Activated CD8-positive, alpha-beta memory T cell treated with anti-CD3 and anti-CD28 coated beads, Interleukin-2, amount 50 U/mL, for 48 hours (primary cell): ENCODE results near the gene ODAD2.
A peak's percentile ranks its signal among the peaks of the same experiment; 100 is the strongest.
"Not testable (repeated sequence)": the region's sequence is repeated elsewhere in the genome, so short reads cannot be mapped to it uniquely, and the experiment has no call there.

Source experiments
- DNase-seq: peaks from one replicate; pipeline ENCODE4 v3.0.0-alpha.2; 2020

ODAD2 gene, protein sequence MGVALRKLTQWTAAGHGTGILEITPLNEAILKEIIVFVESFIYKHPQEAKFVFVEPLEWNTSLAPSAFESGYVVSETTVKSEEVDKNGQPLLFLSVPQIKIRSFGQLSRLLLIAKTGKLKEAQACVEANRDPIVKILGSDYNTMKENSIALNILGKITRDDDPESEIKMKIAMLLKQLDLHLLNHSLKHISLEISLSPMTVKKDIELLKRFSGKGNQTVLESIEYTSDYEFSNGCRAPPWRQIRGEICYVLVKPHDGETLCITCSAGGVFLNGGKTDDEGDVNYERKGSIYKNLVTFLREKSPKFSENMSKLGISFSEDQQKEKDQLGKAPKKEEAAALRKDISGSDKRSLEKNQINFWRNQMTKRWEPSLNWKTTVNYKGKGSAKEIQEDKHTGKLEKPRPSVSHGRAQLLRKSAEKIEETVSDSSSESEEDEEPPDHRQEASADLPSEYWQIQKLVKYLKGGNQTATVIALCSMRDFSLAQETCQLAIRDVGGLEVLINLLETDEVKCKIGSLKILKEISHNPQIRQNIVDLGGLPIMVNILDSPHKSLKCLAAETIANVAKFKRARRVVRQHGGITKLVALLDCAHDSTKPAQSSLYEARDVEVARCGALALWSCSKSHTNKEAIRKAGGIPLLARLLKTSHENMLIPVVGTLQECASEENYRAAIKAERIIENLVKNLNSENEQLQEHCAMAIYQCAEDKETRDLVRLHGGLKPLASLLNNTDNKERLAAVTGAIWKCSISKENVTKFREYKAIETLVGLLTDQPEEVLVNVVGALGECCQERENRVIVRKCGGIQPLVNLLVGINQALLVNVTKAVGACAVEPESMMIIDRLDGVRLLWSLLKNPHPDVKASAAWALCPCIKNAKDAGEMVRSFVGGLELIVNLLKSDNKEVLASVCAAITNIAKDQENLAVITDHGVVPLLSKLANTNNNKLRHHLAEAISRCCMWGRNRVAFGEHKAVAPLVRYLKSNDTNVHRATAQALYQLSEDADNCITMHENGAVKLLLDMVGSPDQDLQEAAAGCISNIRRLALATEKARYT

DNA sequence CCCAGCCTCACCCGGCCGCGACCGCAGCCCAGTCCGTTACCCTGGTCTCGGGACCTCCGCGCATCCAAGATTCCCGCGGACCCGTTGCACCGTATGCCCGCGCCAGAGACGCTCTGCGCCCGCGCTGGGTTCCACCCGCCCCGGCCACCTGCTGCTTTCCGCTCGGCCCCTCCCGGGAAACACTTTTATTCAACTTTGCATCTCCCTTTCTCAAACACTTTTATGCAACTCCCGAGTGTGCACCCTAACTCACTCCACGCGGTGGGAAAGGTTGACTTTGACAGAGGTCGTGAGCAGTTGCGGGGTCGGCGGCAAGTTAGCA is at the start of gene ODAD2:
TSS of gene ODAD2 (minus strand) at position 126 of the 322 bp plus-strand sequence. CDS start 3,937 bp downstream, outside the sequence.
- DNase-seq: peak; percentile 69

DNA sequence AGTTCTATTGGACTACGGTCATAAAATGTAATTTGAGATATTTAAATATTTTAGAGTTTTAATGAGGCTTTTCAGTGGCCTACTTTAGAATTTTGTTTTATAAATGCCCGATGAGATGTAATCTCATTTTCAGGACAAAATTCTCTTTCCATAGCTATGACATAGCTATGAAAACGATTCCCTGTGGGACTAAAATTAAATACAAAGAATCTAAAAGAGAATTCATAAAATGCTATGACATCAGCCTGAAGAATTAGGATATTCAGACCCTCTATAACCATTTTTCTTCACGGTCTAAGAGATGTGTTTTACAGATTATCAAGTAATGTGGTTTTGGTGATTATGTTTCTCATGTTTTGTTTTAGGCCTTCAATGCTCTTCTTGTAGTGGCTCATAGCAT is 48.2 kb upstream of the ODAD2 start:
- DNase-seq: no peak

DNA sequence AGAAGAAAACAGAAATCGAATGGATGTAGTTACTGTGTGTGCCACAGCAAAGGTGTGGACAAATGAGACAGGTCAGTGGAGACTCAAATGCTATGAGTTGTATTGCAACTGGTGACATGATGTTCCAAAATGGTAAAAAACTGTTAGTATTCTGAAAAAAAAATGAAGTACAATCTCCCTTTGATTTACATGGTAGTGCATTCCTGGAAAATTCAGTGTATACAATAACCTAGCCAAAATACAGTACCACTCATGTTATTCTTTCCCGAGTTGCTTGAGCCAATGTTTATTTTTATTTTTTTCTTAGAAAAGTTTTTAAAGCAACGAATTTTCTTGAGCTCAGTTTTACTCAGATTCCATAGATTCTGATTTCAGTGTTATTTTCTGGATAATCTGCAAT is 47.7 kb upstream of the ODAD2 start:
- no peak for DNase-seq

DNA sequence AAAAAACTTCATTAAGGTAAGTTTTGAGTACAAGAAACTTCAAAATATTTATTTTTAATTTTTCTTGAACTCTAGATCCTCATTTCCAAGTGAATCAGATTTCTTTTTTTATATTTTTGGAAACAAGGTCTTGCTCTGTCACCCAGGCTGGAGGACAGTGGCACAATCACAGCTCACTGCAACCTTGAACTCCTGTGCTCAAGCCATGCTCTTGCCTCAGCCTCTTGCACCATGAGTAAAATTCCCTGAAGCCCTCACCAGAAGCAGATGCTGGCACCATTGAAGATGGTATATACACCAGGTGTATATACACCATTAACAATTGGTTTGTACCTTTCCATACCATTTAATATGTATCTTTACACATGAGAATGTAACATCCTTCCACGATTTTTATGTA is 45.1 kb upstream of the ODAD2 start:
- DNase-seq: no peak

DNA sequence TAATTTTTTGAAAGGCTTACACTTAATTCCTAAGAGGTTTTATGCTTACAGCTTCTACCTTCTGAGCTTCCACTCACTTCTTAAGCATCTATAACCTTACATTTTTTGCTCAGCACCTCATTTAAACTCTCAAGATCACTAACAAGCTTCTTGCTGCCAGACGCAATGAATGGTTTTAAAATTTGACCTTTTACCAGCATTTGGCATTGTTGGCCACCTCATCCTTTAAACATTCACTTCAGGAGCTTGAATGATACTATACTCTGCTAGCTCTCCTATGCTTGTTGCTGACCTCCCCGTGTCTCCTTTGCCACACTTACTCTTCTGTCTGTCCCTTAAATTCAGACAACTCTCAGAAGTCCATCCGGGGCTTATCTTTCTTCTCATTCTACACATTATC is 37.7 kb upstream of the ODAD2 start:
- DNase-seq: no peak

DNA sequence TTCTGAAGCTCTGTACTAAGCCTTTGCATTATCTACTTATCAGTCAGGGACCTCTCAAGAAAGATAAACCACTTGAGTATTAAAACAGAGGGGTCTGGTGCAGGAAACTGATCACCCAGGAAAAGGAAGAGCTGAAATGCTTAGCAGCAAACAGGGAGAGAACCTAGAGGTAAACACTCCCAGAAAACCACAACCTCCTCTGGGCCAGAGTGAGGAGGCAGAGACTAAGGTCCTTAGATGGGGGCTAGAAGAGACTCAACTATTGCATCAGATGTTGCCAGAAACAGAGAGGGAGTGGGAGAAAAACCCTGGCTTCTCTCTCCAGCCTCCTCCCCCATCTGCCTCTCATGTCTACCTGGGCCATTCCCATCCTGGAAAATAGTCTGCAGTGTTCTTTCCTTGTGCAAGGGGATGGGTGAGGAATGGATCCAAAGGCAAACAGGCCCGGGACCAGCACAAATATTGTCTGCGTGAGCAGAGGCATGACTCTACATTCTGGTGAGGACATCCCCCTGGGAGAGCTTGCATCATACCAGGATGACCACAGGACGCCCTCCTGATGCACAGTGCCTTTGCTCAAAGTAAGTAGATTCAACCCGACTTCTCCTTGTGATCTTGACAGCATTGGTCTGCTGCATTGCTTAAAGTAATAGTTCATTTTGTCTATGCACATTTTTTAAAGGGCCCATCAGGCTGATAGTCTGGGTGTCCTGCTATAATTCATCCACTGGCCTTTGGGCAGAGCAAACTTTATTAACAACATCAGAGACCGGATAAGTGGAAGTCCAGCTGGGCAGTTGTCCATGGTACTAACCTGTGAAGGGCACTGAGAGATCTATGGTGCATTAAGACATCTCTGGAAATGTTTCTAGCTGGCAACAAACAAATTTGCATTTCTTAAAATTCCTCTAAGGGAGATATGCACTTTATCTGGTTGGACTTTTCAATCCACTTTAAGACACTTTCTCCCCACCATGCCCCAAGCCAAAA is 22.4 kb upstream of the ODAD2 start:
- no peak for DNase-seq

DNA sequence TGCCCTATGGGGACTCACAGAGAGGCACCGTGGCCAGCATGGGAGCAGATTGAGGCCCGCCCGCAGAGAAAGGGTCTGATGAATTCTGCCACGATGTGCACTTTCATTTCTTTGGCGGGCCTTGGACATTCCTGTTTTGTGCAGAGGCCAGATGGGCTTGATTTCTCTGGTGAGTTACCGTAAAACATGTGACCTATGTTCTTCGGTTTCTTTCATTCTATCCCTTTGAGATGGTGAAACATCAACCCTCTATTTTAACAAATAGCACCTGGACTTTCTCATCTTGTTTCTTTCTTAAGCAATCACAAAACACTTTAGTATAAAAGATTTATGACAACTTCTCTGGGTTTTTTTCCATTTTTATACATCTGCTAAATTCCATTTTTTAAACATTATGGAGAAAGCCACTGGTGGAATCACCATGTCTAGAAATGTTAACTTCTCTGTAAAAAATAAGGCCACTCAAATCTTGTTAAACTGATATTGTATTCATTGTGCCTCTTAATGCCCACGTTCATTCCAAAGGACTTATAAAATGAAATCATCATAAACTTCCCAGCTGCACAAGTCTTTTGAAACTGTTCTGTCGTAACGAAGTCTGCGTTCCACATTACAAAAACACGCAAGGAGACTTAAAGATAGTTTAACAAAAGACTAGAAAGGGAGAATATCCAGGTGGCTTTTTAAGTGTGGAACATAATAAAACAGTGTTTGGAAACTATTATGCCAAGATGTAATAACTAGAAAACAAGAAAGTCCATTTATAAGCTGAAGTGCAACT is 21.4 kb upstream of the ODAD2 start:
- DNase-seq: no peak

DNA sequence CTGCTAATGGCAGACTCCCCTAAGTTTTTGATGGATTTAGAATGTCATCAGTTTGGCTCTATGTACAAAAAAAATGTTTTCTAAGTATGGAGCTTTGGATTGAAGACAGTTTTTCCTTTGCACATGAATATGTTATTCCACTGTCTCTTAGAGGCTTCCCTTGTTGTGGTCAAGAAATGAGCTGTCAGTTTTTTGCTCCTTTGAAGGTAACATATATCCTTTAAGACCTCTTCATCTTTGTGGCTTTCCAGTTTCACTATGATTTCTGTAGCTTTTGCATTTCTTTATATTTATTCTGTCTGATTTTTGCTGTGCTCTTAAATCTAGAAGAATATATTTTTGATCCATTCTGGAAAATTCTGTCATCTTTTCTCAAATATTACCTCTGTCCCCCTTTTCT is 15.8 kb upstream of the ODAD2 start:
- no peak for DNase-seq

DNA sequence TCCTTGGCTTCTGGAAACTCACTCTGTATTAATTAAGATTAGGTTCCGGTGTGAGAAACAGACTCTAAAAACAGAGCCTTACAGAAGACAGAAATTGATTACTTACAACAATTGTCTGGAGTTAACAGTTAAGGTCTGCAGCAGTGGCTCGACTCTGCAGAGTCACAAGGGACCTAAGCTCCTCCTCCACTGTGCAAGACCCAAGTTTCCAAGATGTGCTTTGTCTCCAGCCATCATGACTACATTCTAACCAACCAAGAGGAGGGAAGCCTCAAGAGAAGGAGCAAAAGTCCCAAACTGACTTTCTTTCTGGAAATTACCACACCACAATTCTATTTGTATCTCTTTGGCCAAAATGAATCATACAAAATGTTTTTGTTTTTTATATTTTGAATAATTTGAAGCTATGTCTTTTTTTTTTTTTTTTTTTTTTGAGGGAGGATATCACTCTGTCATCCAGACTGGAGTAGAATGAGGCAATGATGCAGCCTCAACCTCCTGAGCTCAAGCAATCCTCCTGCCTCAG is 14.2 kb upstream of the ODAD2 start:
- no peak for DNase-seq

DNA sequence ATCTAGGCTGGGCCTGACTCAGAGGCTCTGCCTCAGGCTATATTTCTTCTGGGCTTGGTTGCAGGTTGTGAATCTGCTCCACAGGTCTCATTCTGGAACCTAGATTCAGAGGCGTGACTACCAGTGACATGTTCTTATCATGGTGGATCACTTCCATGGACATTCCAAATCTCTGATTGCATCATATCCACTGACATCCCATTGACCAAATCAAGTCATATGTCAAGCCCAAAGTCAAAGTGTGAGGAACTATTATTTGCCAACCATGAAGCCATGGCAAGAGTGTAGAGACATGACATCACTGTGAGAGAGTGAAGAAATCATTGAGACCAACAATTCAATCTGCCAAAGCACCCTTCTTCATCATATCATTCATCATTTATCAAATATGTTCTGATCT is 11.9 kb upstream of the ODAD2 start:
- no peak for DNase-seq

DNA sequence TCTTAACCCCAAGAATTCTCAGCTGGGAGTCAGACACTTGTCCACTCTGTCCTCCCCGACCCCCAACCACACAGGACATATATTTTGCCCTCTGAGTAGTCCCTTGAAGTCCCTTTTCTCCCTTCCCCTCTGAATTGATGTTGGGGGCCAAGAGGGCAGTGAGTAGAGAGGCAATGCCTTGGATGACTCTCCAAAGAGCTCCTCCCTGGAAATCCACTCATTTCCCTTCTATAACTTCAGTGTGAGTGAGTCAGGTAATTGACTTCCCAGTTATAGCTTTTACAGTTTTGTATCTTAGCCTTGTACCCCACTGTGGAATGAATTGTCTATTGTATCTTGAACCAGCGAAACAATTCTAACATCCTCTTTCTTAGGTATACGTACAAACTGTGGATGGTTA is 9.2 kb upstream of the ODAD2 start:
- DNase-seq: no peak

DNA sequence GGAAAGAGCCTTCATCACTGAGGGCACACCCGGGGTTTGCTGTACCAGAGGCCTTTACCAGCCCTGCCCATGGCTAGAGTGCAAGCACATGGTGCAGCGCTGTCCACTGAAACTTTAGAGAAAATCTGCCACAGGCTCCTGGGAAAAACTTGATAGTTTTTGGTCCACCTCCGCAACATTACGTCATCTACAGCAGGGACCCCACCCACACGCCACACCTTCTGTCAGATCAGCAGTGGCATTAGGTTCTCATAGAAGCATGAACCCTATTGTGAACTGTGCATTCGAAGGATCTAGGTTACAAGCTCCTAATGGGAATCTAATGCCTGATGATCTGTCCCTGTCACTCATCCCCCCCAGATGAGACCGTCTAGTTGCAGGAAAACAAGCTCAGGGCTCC is 2.5 kb upstream of the ODAD2 start:
- no peak for DNase-seq

DNA sequence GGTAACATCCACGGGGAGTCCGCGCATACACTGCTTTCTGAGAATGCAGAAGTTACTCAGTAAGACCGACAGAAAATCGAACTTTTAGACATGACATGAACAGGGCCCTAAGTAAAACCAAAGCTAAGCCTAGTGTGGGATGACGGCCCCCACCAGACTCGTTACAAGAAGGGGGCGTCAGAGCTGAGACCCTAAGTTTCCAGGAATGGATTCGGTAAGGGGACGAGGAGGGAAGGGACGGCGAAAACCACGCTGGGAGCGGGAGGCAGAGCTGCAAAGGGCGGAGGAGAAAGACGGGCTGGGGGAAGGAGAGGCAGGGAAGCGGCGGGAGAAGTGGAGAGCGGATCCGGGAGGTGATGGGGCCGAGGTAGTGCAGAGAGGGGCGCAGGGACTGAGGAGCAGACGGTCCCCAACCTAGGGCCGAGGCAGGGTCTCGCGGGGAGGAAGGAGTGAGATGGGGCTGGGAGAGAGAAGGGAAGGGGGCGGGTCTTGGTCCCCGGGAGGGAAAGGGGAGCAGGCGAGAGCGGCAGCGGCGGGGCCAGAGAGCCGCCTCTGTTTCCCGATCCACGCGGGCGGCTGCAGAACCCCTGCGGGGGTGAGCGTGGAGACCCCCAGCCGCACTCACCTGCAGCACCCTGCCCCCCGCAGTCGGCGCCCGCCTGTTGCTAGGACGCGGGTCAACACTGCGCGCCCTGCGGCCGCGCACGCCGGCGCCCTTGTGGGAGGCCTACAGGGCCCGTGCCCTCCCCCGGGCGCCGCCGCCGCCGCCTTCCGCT is 513 bp downstream of the ODAD2 start:
- peak; percentile 56 for DNase-seq

DNA sequence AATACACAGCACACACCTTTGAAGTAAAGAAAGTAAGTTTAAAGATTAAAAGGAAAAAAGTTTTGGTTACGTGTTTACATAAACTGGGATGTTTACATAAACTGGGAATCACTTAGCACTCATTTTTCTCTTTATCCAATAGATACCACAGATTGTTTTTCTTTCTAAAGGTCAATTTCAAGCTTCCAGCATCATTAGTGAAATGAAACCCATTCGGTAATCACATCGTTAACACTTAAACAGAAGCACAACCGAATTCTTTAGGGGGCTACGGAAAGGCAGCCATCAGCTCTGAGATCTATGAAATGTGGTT is 1.1 kb downstream of the ODAD2 start:
- DNase-seq: no peak

DNA sequence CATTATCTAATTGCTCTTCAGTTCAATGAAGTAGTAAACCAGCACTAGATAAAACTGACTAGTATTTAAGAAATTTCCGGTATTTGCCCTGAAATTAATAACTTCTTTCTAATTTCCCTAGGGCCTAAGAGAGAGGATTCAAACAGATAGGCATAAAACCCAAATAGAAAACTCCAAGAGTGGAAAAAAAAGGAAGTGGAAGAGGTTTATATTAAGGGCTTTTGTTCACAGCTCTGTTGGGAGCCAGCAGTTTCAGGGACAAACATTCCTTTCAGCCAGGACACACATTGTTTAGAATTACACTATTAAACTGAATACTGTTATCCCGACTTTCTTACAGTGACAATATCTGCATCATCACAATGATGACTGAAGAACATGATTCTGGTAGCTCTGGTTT is 3.6 kb downstream of the ODAD2 start:
- DNase-seq: no peak

DNA sequence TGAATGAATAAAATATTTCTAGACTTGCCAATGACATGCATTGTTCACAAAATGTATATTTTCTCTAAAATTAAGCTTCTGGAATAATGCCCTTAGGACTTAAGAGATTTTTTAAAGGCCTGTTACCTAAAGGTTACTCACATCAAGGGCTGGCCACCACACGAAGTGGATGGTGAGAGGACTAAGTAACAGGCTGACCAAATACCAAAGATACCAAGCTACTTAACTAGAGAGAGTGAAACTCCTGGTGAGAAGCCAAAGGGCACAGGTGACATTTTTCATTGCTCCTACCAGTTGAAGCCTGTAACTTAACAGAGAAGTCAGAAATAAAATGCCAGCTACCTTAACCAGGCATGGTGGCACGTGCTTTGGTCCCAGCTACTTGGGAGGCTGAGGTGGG is 9.5 kb downstream of the ODAD2 start:
- not testable (repeated sequence) for DNase-seq

DNA sequence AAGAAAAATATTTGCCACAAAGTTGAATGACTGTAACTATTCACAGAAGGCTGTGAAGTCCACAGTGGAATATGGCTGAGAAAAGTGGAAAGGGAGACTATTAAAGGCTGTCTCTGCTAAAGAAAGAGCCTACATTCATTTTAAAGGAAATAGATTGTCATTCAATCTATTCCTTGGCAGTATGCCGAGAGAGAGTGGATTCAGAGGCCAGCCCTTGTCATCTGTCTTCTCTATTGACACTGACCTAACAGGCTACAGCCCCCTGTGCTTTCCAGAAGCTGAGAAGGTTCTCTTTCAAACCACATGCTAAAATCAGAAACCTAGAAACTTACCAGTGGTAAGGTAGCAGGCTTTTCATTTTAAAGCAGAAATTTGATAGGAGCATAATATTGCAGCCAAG is 12.1 kb downstream of the ODAD2 start:
- DNase-seq: no peak

DNA sequence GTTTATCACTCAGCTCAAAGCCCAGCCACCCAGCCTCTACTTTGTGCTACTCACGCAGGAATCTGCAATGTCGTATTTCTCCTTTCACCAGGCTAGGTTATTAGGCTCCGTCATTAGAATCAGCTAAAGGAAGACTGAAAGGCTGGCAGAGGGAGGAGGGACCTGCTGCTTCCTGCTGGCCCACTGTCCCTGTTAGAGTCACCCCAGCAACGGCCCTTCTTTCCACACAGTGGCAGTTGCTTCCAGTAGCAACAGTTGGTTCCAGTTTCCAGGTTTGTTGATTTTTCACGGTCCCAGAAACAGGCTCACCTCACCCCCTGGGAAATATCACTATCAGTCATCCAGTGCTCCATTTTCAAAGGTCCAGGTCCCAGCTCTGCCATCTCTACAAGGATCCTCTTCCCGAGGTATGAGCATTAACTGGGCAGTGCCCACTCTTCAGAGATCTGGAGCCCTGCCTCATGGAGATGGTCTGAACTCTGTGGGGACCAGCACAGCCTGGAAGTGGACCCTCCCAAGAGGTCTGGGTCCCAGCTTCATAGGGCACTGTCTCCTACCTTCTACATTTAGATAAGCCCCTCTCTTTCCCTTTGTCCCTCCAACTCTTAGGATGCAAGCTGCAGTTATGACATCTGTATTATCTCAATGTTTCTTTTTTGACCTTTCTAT is 15.9 kb downstream of the ODAD2 start:
- DNase-seq: no peak

DNA sequence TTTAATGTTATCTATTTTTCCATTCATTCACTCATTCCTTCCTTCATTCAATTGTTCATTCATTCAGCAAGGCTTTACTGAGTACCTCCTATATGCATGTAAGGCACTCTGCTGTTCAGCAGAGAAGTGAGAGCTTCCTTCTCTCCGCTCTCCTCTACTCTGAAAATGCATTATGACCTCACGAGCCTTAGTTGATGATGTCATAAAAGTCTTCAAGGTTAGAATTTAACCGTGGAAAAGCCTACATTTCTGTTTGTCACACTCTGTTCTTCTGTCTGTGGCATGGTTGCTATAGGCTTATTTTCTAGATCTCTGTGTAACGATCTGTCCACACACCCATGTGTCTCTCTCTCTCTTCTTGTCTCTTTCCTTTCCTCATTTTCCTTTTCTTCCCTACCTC is 17.1 kb downstream of the ODAD2 start:
- DNase-seq: no peak

DNA sequence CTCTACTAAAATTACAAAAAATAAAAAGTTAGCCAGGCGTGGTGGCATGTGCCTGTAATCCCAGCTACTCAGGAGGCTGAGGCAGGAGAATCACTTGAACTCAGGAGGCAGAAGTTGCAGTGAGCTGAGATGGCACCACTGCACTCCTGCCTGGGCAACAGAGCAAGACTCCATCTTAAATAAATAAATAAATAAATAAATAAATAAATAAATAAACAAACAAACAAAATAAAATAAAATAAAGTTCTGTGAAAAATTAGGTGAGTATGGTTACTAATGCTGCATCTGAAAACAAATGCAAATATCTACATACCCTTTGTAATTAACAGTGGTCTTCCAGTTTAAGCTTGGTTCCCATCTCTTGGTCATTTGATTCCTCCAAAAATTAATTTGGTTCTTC is 28.1 kb downstream of the ODAD2 start:
- DNase-seq: not testable (repeated sequence)
